Activated T-cell treated with anti-CD3 and anti-CD28 coated beads, Interleukin-2, amount 50 U/mL, for 1 hour (primary cell): Measurements from ENCODE around the gene BCKDHA.

Source experiments
- DNase-seq: peaks from one replicate; pipeline ENCODE4 v3.0.0-alpha.2; 2020

The BCKDHA gene

DNA sequence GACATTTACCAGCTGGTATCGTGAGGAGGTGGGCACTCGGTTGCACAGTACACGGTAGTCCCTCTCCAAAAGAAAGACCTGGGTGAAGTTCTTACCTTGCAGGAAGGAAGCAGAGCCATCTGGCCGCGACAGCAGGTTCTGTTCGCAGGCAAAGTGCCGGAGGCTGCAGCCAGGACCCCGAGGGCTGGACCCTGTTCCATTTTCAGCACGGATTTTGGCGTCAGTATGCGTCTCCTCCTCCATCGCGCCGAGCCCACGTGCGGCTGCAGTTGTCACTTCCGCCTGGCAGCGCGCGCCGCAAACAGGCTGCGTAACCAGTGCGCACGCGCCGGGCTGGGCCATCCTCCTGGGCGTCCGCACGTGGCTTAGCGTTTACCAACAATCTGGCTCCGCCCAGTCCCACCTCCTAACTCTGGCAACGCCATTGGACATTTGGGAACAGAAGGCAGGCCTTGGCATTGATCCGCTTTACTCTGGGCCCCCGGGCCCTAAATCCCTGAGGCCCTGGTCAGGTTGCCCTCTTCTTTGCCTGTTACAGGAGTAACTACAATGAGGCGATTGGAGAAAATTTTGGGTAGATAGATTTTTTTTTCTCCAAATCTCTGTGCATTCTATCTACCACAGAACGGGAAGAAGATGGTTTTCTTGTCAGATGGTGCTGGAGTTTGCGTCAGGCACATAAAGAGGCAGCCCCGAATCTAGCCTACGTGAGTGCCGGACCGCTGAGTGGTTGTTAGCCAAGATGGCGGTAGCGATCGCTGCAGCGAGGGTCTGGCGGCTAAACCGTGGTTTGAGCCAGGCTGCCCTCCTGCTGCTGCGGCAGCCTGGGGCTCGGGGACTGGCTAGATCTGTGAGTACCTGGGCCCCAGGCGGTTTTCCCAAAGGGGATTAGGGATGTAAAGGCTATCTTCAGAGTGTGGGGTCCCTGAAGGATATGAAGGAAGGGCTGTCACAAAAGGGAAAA is at the start of gene BCKDHA, which contains the start of gene EXOSC5:
BCKDHA (plus strand) TSS at position 733 of the 964 bp plus-strand sequence; CDS start at position 743, 10 bp downstream.
EXOSC5 (minus strand) TSS at position 274 of the 964 bp plus-strand sequence; CDS start at position 243, 31 bp downstream.
- DNase-seq = peak; percentile 97

DNA sequence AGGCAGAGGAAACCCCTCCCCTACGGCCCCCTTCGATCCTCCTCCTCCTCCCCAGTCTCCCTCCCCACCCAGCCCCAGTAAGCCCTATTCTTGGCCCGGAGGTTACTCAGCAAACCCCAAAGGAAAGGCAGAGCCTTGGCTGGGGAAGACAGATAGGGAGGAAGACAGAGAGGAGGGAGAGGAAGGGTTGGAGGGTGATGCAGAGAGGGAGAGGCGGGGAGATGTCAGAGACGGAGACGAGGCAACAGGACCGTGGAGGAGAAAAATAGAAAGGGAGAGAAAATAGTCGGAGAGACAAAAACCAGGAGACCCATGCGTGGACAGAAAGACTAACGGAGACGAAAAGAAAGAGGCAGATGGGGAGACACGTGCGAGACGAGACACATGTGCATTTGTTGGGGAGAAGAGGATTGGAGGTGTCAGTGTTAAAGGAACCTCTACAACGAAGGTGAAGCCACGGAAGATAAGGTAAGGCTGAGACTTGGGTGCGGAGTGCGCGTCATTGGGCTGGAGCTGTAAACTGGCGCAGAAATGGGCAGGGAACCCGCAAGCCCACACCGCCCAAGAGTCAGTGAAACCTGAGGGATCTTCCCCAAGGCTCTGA is 46.8 kb upstream of the BCKDHA start:
- no peak for DNase-seq

GRCh38 chr19:41351339-41352245 is 46.0 kb upstream of the BCKDHA start:
- DNase-seq = peak; percentile 87

GRCh38 chr19:41352279-41352608 is 45.4 kb upstream of the BCKDHA start:
- no peak for DNase-seq

DNA sequence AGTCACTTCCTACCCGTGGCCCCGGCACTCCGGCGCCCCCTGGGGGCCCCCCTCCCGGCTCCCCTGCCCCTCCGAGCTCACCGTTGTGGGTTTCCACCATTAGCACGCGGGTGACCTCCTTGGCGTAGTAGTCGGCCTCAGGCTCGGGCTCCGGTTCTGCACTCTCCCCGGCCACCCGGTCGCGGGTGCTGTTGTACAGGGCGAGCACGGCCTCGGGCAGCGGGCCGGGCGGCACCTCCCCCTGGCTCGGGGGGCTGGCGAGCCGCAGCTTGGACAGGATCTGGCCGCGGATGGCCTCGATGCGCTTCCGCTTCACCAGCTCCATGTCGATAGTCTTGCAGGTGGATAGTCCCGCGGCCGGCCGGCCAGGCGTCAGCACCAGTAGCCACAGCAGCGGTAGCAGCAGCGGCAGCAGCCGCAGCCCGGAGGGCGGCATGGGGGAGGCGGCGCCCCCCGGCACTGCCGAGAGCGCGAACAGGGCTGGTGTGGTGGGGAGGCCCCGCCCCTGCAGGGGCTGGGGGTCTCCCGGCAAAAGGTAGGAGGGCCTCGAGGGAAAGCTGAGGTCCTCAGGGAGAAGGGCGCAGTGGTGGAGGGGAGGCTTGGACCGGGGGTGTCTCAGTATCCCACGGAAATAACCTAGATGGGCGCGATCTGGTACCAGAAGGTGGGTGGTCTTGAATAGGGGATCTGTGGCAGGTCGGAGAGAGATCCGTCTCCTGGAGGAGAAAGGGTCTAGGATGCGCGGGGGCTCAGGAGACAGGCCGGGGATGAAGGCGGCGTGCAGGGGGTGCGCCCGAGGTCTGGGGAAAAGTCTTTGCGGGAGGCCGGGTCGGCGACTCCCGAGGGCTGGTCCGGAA is 44.8 kb upstream of the BCKDHA start:
- DNase-seq = peak; percentile 83

GRCh38 chr19:41353466-41354342 is 43.9 kb upstream of the BCKDHA start, which contains the start of gene TGFB1:
Gene TGFB1 (minus strand): TSS chr19:41353922. CDS start chr19:41353044, 878 bp downstream.
- DNase-seq = peak; percentile 95

GRCh38 chr19:41354343-41354953 is 43.2 kb upstream of the BCKDHA start:
- no peak for DNase-seq

DNA sequence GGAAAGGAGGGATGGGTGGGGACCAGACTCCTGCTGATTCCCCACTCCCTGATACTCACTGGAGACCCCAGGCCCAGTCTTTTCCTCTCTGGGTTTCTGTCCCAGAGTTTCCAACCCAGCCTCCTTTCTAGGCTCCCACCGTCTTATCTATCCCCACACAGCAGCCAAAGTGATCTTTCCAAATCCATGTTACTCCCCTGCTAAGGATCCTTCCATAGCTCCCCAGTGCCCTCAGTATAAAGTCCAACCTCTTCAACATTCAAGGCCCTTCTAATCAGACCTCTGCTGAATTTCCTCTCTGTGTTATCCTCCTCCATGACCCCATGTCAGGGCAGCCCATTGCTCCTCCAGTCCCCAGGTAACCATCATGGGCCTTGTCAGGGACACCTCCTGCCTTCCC is 42.6 kb upstream of the BCKDHA start:
- DNase-seq = no peak

DNA sequence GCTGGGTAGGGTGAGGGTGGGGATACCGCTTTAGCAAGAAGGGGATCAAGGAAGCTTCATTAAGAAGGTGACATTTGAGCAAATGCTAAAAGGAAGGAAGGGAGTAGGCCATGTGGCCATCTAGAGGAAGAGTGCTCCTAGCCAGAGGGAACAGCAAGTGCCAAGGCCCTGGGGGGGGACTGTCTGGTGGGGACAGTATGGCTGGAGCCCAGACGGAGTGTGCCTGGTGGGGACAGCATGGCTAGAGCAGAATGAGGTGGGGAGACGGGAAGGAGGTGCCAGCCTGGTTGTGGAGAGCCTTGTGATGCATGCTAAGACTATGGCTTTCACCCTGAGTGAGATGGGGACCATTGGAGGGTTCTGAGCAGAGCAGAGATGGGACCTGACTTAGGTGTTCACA is 41.8 kb upstream of the BCKDHA start:
- DNase-seq = no peak

DNA sequence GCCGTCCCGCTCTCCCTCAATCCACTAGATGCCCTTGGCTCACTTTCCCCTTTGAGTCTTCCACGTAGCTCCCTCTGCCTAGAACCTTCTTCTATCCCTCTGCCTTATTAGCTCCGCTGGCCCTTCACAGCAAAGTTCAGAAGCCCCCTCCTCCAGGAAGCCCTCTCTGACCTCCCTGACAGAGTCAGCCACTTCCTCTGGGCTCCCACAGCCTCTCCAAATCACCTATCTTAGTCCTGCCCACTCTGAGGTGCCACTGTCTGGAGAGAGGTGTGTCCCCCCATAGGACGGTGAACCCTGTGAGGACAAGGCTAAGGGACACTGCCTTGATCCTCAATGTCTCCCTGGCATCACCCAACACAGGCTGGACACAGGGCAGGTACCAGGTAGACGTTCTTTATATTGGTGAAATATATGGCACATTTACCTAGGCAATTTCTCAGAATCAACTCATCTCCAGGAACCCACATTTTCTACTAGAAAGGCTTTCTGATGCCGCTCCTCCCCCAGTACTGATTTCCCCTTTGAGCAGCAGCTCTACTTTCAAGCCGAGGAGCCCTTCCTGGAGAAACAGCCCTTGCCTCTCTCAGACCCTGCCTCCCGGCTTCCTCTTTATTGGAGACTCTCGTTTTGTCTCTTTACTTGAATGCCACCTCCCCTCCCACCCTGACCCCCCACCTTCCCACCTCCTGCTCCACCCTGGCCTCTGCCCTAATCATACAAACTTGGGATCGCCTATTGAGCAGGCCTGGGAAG is 40.5 kb upstream of the BCKDHA start:
- DNase-seq = no peak

DNA sequence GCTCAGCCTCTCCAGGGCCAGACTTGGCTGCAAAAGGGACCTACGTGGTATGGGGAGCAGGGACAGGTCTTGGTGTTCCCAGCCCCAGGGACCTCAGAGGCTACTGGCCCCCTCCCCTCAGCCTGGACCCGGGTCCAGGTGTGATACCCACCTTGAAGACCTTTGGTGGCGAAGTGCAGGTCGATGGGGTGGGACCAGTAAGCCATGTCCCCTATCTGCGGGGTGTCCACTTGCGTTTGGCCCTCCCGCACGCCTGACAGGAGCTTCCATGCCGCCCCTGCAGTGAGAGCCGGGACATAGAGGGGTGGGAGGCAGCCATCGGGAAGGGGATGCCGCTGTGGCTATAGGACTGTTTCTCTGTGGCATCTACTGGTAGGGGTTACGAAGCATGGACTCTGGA is 39.9 kb upstream of the BCKDHA start:
- no peak for DNase-seq

GRCh38 chr19:41359741-41360140 is 37.9 kb upstream of the BCKDHA start:
- DNase-seq = no peak

DNA sequence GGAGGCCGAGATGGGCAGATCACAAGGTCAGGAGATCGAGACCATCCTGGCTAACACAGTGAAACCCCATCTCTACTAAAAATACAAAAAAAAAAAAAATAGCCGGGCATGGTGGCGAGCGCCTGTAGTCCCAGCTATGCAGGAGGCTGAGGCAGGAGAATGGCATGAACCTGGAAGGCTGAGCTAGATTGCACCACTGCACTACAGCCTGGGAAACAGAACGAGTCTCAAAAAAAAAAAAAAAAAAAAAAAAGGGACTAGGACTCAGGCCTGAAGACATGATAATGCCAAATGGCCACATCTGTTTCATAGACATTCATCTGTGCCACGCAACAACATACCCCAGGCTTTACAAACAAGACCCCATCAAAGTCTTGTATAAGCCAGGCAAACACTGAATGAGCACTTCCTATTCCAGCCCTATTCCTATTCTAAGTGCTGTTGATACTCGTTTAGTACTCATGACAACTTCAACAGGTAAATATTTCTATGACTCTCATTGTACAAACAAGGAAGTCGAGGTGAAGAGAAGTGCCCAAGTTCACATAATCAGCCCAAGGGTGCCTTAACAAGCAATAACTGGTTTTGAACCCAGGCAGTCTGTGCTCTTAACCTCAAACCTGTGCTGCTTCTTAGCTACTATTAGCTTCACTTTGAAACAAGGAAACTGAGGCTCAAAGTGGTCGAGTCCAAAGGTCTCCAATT is 35.3 kb upstream of the BCKDHA start:
- DNase-seq = no peak

GRCh38 chr19:41363371-41363752 is 34.3 kb upstream of the BCKDHA start:
- no peak for DNase-seq

GRCh38 chr19:41363753-41364523 is 33.7 kb upstream of the BCKDHA start, which contains the start of gene B9D2:
Gene B9D2 (minus strand): TSS chr19:41364149. CDS start chr19:41363519, 630 bp downstream.
- DNase-seq = peak; percentile 97

DNA sequence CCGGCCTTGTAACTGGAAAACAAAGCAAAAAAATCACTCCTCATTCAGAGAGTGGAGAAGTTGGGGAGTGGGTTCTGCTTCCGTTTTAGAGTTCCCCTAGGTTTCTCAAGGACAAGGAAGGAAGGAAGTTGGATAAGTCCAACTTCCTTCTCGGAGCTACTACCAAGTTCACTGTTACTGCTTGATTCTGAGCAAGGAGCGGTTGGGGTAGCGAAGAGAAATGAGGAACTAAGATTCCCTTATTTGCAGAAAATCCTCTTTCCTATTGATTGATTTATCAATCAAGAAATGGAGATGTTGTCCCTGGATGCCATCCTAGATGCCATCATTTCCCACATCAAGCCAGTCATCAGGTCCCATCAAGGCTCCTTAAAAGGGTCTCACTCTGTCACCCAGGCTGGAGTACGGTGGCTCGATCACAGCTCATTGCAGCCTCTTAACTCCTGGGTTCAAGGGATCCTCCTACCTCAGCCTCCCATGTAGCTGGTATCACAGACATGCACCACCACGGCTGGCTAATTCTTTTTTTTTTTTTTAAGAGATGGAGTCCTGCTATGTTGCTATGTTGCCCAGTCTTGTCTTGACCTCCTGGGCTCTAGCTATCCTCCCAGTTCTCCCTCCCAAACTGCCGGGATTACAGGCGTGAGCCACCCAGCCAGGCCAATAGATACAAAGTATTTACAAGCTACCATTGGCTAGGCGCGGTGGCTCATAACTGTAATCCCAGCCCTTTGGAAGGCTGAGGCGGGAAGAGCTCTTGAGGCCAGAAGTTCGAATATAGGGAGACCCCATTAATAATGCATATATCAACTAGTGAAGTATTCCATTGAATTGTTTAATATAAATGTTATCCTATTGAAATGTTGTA is 32.9 kb upstream of the BCKDHA start:
- no peak for DNase-seq

DNA sequence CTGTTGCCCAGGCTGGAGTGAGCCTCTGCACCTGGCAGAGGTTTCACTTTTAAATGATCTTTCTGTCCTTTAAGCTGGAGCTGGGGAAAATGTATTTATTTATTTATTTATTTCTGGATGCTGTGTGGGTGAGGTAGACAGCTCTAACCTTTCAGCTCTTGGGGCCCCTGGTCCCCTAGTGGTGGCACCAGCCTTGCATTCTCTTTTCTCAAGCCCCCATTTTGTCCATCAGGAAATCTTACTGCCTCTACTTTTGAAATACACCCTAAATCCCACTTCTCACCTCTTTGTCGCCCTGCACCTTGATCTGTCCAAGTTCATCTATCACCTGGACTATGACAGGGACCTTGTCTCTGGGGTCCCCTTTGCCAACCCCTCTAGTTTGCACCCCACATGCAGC is 31.5 kb upstream of the BCKDHA start:
- DNase-seq = no peak
